Brain microvascular endothelial cell (primary cell): ENCODE data around the gene NRBF2.

ENCODE experiments used
- DNase-seq: peaks from one replicate; pipeline ENCODE4 v3.0.0-alpha.2; 2020
- H3K27ac ChIP-seq: fragments of 250-450 bp; sonication (Bioruptor Pico); 2 replicates; pipeline ENCODE4 v1.5.1; 2020; ENCODE audit warnings: mild to moderate bottlenecking, moderate library complexity
- H3K27me3 ChIP-seq: fragments of 250-450 bp; sonication (Bioruptor Pico); replicated peaks from 2 replicates; pipeline ENCODE4 v1.5.1; 2020; ENCODE audit warnings: mild to moderate bottlenecking
- H3K36me3 ChIP-seq: fragments of 250-450 bp; sonication (Bioruptor Pico); replicated peaks from 2 replicates; pipeline ENCODE4 v1.5.1; 2020; ENCODE audit warnings: mild to moderate bottlenecking
- H3K4me3 ChIP-seq: 2 replicates; pipeline ENCODE4 v1.5.1; 2011; ENCODE audit warnings: low read depth, mild to moderate bottlenecking, control low read depth, low read length, moderate library complexity
- CTCF ChIP-seq: IDR thresholded peaks from 2 replicates; pipeline ENCODE4 v1.5.1; 2011; ENCODE audit warnings: low read depth, mild to moderate bottlenecking, moderate library complexity, low read length, control low read depth, inconsistent platforms; ENCODE audit errors: missing control alignments
- in situ Hi-C: cut with HindIII; loops from 2 replicates; pipeline ENCODE4 v1.10.0; 2017; ENCODE audit warnings: low sequenced_read_pairs, low pct_ligation_motif_present

The NRBF2 gene

GRCh38 chr10:63125459-63125858 is 7.7 kb upstream of the NRBF2 start:
- H3K27me3 ChIP-seq: no peaks in the 10 kb centered on the region
- no peaks in the 10 kb centered on the region for H3K36me3 ChIP-seq
- no peak overlapping the region for H3K4me3 ChIP-seq
- no peak for DNase-seq
- TF ChIP-seq CTCF: no peak
- no peak overlapping the region for H3K27ac ChIP-seq
- in situ Hi-C loops: no loop called here

- Histone ChIP-seq H3K27ac (no peak overlapping the region), H3K36me3 (no peaks in the 10 kb centered on the region), H3K27me3 (no peaks in the 10 kb centered on the region), H3K4me3 (no peak overlapping the region)
- DNase-seq: no peak
- TF ChIP-seq CTCF: no peak
- in situ Hi-C loops: no loop called here
Measured at GRCh38 chr10:63128443-63128842, 4.7 kb upstream of the NRBF2 start.

- no peak for DNase-seq
- in situ Hi-C loops: no loop called here
- no peak overlapping the region for H3K27ac ChIP-seq
- H3K4me3 ChIP-seq: no peak overlapping the region
- H3K27me3 ChIP-seq: no peaks in the 10 kb centered on the region
- TF ChIP-seq CTCF: no peak
- H3K36me3 ChIP-seq: no peaks in the 10 kb centered on the region
Measured at GRCh38 chr10:63129888-63130287, 3.2 kb upstream of the NRBF2 start.

DNA sequence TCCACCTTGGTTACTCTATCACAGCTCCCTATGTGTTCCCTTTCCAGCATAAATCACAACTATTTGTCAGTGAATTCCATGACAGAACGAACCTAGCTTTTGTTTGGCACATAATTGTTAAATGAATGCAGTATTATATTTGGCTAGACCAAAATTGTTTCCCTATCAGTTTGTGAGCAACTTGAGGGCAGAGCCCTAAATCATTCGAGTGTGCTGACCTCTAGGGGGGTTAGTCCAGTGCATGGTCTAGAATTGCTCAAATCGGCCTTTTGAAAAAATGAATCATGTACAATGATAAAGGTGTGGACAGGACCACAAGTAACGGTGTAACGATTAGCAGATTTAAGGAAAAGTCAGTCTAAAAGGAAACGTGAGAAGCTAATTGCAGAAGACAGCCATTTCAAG is 475 bp upstream of the NRBF2 start:
- H3K27me3 ChIP-seq: no peaks in the 10 kb centered on the region
- in situ Hi-C loops: no loop called here

DNA sequence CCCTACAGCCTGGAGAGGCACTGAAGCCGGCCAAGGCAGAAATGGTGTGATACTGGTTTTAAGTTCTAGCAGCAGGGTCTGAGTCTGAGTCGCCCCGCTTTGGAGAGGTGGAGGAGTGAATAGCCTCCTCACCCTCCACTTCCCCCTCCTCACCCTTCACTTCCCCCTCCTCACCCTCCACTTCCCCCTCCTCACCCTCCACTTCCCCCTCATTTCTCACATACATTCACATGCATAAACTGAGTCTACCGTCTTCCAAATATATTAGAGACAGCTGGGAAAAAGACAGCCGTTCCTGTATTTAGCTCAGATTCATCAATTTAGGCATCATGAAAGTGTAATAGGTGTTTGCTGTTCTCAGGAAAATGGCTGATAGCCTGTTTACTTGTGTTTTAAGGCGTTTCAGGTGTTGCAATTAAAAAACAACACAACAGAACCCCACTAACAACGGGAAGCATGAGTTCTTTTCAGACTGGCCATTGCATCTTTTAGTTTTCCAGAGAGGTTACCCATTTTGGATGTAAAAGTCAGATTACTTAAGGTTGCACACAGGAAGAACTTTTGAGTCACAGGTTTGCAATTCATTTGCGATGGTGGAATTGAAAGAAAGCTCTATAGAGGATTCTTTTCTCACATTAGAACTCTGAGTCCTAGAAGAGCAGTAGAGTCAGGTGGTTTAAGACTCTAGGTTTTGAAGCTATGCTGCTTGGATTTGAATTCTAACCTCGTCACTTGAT is 861 bp downstream of the NRBF2 start:
- in situ Hi-C loops: no loop called here

More for the DNA sequence above, 475 bp upstream of the NRBF2 start:
- DNase-seq: no peak
- no peaks in the 10 kb centered on the region for H3K36me3 ChIP-seq
- H3K4me3 ChIP-seq: no peak overlapping the region
- TF ChIP-seq CTCF: no peak
- no peak overlapping the region for H3K27ac ChIP-seq

More for the DNA sequence above, 861 bp downstream of the NRBF2 start:
- no peaks in the 10 kb centered on the region for H3K27me3 ChIP-seq
- peak overlapping the region; percentile 84 for H3K27ac ChIP-seq
- no peak for TF ChIP-seq CTCF
- no peak for DNase-seq
- no peaks in the 10 kb centered on the region for H3K36me3 ChIP-seq
- peak overlapping the region; percentile 94 for H3K4me3 ChIP-seq
